Trophoblast cell (in vitro differentiated cells and primary cell): Measurements from ENCODE around the gene TBCD.

ENCODE experiments used
- DNase-seq, 2 donors: peaks; one replicate each; pipeline ENCODE4 v3.0.0-alpha.2; 2016
- H2AFZ ChIP-seq: 2 replicates; pipeline ENCODE4 v1.6.1; 2013; ENCODE audit warnings: low read length, moderate library complexity, mild to moderate bottlenecking; ENCODE audit not compliant: insufficient read depth, poor library complexity
- H2AK5ac ChIP-seq: 2 replicates; pipeline ENCODE4 v1.6.1; 2013; ENCODE audit warnings: mild to moderate bottlenecking, low read length
- H2BK120ac ChIP-seq: 2 replicates; pipeline ENCODE4 v1.6.1; 2013; ENCODE audit warnings: low read length, mild to moderate bottlenecking, moderate library complexity; ENCODE audit not compliant: insufficient read depth, poor library complexity
- H2BK12ac ChIP-seq: 2 replicates; pipeline ENCODE4 v1.6.1; 2013; ENCODE audit warnings: mild to moderate bottlenecking, low read length, moderate library complexity
- H2BK5ac ChIP-seq: 2 replicates; pipeline ENCODE4 v1.6.1; 2013; ENCODE audit warnings: low read length, low read depth, moderate library complexity, mild to moderate bottlenecking; ENCODE audit not compliant: poor library complexity
- H3K14ac ChIP-seq: 2 replicates; pipeline ENCODE4 v1.6.1; 2013; ENCODE audit warnings: mild to moderate bottlenecking, low read length
- H3K18ac ChIP-seq: 2 replicates; pipeline ENCODE4 v1.6.1; 2013; ENCODE audit warnings: mild to moderate bottlenecking, low read length
- H3K23ac ChIP-seq: 2 replicates; pipeline ENCODE4 v1.6.1; 2013; ENCODE audit warnings: low read length
- H3K27ac ChIP-seq: 2 replicates; pipeline ENCODE4 v1.5.1; 2013; ENCODE audit warnings: low read depth, mild to moderate bottlenecking, inconsistent platforms, low read length, moderate library complexity
- H3K27me3 ChIP-seq: 2 replicates; pipeline ENCODE4 v1.6.1; 2013; ENCODE audit warnings: inconsistent platforms, mild to moderate bottlenecking, low read length, moderate library complexity; ENCODE audit not compliant: insufficient read depth
- H3K36me3 ChIP-seq, 2 experiments: 1 replicate in 1 of 2; 2 replicates in 1 of 2; pipeline ENCODE4 v1.6.1; 2013; ENCODE audit warnings: low read length in 2 of 2, mild to moderate bottlenecking in 2 of 2, moderate library complexity in 1 of 2; ENCODE audit not compliant: insufficient read depth in 2 of 2, control insufficient read depth in 1 of 2
- H3K4ac ChIP-seq: 2 replicates; pipeline ENCODE4 v1.6.1; 2013; ENCODE audit warnings: low read depth, mild to moderate bottlenecking, low read length, moderate library complexity
- H3K4me1 ChIP-seq, 2 experiments: 1 replicate in 1 of 2; 2 replicates in 1 of 2; pipeline ENCODE4 v1.6.1; 2013; ENCODE audit warnings: low read length in 2 of 2, mild to moderate bottlenecking in 2 of 2, moderate library complexity in 1 of 2; ENCODE audit not compliant: insufficient read depth in 2 of 2, control insufficient read depth in 1 of 2
- H3K4me2 ChIP-seq: 2 replicates; pipeline ENCODE4 v1.6.1; 2013; ENCODE audit warnings: inconsistent platforms, mild to moderate bottlenecking, low read length, moderate library complexity
- H3K4me3 ChIP-seq: 2 replicates; pipeline ENCODE4 v1.5.1; 2013; ENCODE audit warnings: mild to moderate bottlenecking, low read depth, low read length, inconsistent platforms
- H3K79me1 ChIP-seq: one replicate; pipeline ENCODE4 v1.6.1; 2013; ENCODE audit warnings: low read length
- H3K79me2 ChIP-seq: 2 replicates; pipeline ENCODE4 v1.6.1; 2013; ENCODE audit warnings: low read length, mild to moderate bottlenecking; ENCODE audit not compliant: control insufficient read depth, insufficient read depth, poor library complexity
- H3K9ac ChIP-seq: 2 replicates; pipeline ENCODE4 v1.6.1; 2013; ENCODE audit warnings: mild to moderate bottlenecking, low read length
- H3K9me3 ChIP-seq: 2 replicates; pipeline ENCODE4 v1.6.1; 2013; ENCODE audit warnings: low read depth, mild to moderate bottlenecking, control low read depth, inconsistent platforms, low read length; ENCODE audit not compliant: insufficient read depth
- H4K12ac ChIP-seq: 2 replicates; pipeline ENCODE4 v1.6.1; 2013; ENCODE audit warnings: low read depth, mild to moderate bottlenecking, low read length, moderate library complexity
- H4K8ac ChIP-seq: 2 replicates; pipeline ENCODE4 v1.6.1; 2013; ENCODE audit warnings: low read depth, mild to moderate bottlenecking, low read length, moderate library complexity
- H4K91ac ChIP-seq: one replicate; pipeline ENCODE4 v1.6.1; 2013; ENCODE audit warnings: low read depth, mild to moderate bottlenecking, low read length, moderate library complexity
- WGBS: extraction: QIAGEN DNeasy Blood & Tissue Kit; methylation state at CpG from one replicate; pipeline ENCODE4 v1.1.7; 2013; ENCODE audit warnings: missing lambda C conversion rate; ENCODE audit not compliant: insufficient read length, insufficient coverage; ENCODE audit errors: extremely low coverage; 5-methylcytosine and 5-hydroxymethylcytosine counted together

The TBCD gene

DNA sequence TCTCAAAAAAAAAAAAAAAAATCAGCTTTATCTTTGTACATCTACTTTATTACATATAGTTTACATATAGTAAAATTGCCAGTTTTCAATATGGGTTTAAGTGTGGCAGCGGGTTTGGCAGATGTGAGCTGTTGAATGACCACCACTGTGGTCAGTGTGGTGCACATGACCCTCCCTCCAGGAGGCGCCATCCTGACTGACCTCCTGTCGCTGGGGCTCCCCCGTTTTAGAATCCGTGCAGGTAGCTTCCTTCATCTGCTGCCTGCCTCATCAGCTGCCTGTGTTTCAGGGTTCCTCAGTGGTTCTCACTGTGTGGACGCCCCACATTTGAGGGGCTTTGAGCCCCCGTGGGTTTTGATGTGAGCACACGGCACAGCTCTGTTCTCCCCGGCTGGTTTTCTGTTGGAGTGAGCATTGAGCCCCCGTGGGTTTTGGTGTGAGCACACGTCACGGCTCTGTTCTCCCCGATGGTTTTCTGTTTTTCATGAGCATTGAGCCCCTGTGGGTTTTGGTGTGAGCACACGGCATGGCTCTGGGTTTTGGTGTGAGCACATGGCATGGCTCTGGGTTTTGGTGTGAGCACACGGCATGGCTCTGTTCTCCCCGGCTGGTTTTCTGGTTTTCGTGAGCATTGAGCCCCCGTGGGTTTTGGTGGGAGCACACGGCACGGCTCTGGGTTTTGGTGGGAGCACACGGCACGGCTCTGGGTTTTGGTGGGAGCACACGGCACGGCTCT is 145.8 kb downstream of the TBCD start:
- no peak overlapping the region for H3K18ac ChIP-seq
- no peak overlapping the region for H2BK5ac ChIP-seq
- no peak overlapping the region for H3K4me3 ChIP-seq
- no peak overlapping the region for H3K9ac ChIP-seq
- peaks cover 0 to 8% of the 10 kb centered on the region in 2 experiments for H3K4me1 ChIP-seq
- H2BK12ac ChIP-seq: no peak overlapping the region
- H2AK5ac ChIP-seq: no peak overlapping the region
- H3K9me3 ChIP-seq: peaks cover 4% of the 10 kb centered on the region
- no peak overlapping the region for H2AFZ ChIP-seq
- H3K27me3 ChIP-seq: no peaks in the 10 kb centered on the region
- WGBS: no CpG with 5 or more reads among the region's 24 CpGs
- H3K4me2 ChIP-seq: no peak overlapping the region
- no peaks in the 10 kb centered on the region for H3K79me2 ChIP-seq
- no peak overlapping the region for H3K23ac ChIP-seq
- H3K79me1 ChIP-seq: no peaks in the 10 kb centered on the region
- H3K36me3 ChIP-seq: peaks cover 0 to 7% of the 10 kb centered on the region in 2 experiments
- H4K12ac ChIP-seq: no peak overlapping the region
- no peak overlapping the region for H3K14ac ChIP-seq
- H2BK120ac ChIP-seq: no peak overlapping the region
- H4K91ac ChIP-seq: no peak overlapping the region
- no peak overlapping the region for H4K8ac ChIP-seq
- H3K27ac ChIP-seq: no peak overlapping the region
- DNase-seq: no peak
- H3K4ac ChIP-seq: no peak overlapping the region

DNA sequence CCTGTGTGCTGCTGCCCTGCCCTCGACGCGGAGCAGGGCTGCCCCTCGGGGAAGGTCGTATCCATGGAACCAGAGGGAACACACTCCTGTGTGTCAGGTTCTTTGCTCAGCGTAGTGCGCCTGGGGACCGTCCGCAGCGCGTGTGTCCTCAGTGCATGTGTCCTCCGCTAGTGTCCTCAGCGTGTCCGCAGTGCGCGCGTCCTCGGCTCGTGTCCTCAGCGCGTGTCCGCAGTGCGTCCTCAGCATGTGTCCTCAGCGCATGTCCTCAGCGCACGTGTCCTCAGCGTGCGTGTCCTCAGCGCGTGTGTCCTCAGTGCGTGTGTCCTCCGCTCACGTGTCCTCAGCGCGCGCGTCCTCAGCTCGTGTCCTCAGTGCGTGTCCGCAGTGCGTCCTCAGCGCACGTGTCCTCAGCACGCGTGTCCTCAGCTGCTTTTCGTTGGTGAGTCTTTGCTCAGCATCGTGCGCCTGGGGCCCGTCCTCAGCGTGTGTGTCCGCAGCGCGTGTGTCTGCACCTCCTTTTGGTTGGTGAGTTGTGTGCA is 147.2 kb downstream of the TBCD start:
- Histone ChIP-seq H3K27ac (no peak overlapping the region), H3K79me2 (no peaks in the 10 kb centered on the region), H3K4me2 (no peak overlapping the region), H3K4me3 (peak overlapping the region; percentile 50), H3K79me1 (no peaks in the 10 kb centered on the region), H3K27me3 (no peaks in the 10 kb centered on the region), H3K4me1 (peaks cover 0 to 5% of the 10 kb centered on the region in 2 experiments), H2AK5ac (no peak overlapping the region), H4K12ac (no peak overlapping the region), H4K8ac (no peak overlapping the region), H2BK120ac (no peak overlapping the region), H3K4ac (no peak overlapping the region), H3K9me3 (peaks cover 4% of the 10 kb centered on the region), H3K18ac (peak overlapping the region; percentile 2), H3K23ac (no peak overlapping the region), H4K91ac (no peak overlapping the region), H3K14ac (no peak overlapping the region), H2BK5ac (no peak overlapping the region), H3K9ac (no peak overlapping the region), H2BK12ac (no peak overlapping the region), H3K36me3 (peaks cover 3 to 13% of the 10 kb centered on the region in 2 experiments), H2AFZ (no peak overlapping the region)
- WGBS: no CpG with 5 or more reads among the region's 53 CpGs
- no peak for DNase-seq

DNA sequence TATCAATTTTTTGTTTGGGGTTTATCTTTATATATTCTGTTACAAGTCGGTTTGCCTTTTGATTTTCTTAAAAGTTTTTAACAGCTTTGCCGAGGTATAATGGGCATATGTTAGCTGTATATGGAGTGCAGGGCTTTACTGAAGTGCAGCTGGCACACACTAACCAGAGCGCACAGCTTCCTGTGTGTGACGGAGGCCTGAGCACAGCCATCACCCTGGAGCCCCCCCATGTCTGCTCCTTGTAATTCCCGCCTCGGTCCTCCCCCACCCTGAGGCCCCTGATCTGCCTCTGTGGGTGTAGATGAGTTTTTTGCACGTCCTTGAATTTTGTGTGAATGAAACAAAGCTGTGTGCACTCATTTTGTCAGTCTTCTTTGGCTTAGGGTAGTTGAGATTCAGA is 148.1 kb downstream of the TBCD start:
- Histone ChIP-seq H2BK120ac (no peak overlapping the region), H4K91ac (no peak overlapping the region), H3K4me1 (peaks cover 0 to 5% of the 10 kb centered on the region in 2 experiments), H2AK5ac (no peak overlapping the region), H3K9me3 (peaks cover 4% of the 10 kb centered on the region), H2BK12ac (no peak overlapping the region), H3K18ac (no peak overlapping the region), H3K14ac (no peak overlapping the region), H4K12ac (no peak overlapping the region), H4K8ac (no peak overlapping the region), H3K23ac (no peak overlapping the region), H3K4ac (no peak overlapping the region), H3K27me3 (no peaks in the 10 kb centered on the region), H3K9ac (no peak overlapping the region), H3K4me3 (no peak overlapping the region), H3K36me3 (peaks cover 3 to 16% of the 10 kb centered on the region in 2 experiments), H3K79me1 (no peaks in the 10 kb centered on the region), H3K79me2 (no peaks in the 10 kb centered on the region), H3K4me2 (no peak overlapping the region), H2AFZ (no peak overlapping the region), H2BK5ac (no peak overlapping the region), H3K27ac (no peak overlapping the region)
- no peak for DNase-seq
- WGBS: no CpG with 5 or more reads among the region's 7 CpGs

DNA sequence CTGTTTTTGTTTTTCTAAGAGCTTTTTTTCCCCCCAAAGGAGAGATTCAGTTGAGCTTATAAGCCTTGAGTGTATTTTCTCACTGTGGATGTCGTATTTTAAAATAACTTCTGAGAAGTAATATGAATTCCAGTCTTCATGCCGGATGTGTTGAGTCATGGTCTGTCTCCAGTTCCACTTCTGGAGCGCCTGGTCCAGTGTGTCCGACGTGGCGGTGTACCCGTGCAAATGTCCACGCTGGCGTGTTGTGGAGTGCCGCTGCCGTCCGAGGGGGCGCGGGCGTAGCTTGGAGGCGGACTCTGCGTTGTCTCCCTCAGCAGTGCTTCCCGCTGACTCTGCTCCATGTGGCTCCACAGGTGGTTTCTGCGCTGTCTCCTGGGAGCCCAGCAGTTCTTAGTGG is 148.9 kb downstream of the TBCD start:
- Histone ChIP-seq H3K4me2 (no peak overlapping the region), H3K14ac (no peak overlapping the region), H2AFZ (no peak overlapping the region), H2BK12ac (no peak overlapping the region), H3K79me1 (no peaks in the 10 kb centered on the region), H2AK5ac (no peak overlapping the region), H3K36me3 (peaks cover 3 to 13% of the 10 kb centered on the region in 2 experiments), H3K23ac (no peak overlapping the region), H4K8ac (no peak overlapping the region), H3K79me2 (no peaks in the 10 kb centered on the region), H2BK5ac (no peak overlapping the region), H4K12ac (no peak overlapping the region), H3K4me1 (peaks cover 0 to 5% of the 10 kb centered on the region in 2 experiments), H3K9ac (no peak overlapping the region), H3K27me3 (no peaks in the 10 kb centered on the region), H3K27ac (no peak overlapping the region), H3K4me3 (no peak overlapping the region), H3K4ac (no peak overlapping the region), H2BK120ac (no peak overlapping the region), H4K91ac (no peak overlapping the region), H3K9me3 (peaks cover 4% of the 10 kb centered on the region), H3K18ac (no peak overlapping the region)
- DNase-seq: peak in 1 of 2 donors; percentile 68
- no CpG with 5 or more reads among the region's 19 CpGs for WGBS
